ENCODE measurements around the gene ABCC5.

The ABCC5 gene

DNA sequence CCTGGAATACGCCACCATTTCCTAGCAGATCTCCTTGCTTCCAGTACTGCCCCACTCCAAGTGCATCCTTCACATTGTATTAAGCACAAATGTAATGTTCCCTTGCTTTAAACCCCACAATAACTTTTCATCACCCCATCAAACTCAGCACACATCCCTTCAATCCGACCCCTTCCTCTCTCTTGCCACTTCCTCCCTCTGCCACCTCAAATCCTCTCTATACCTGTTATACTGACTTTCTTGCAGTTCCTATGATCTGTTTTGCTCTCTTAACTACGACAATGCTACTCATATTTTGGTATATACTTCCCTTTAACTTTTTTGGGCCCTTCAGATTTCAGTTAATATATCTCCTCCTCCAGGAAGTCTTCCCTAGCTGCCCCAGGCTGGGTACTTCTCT, 147.1 kb downstream of the ABCC5 start:
- CTCF ChIA-PET, result no interaction called here
- H3K4me1 Mint-ChIP-seq, result peaks cover 13% of the 10 kb centered on the region
- no peak overlapping the region for H3K4me3 Mint-ChIP-seq
- H3K27me3 Mint-ChIP-seq, result no peaks in the 10 kb centered on the region
- H3K27ac Mint-ChIP-seq, result peak overlapping the region; percentile 3
- DNase-seq, result no peak
- peaks cover 7% of the 10 kb centered on the region for H3K36me3 Mint-ChIP-seq
- no peaks in the 10 kb centered on the region for H3K9me3 Mint-ChIP-seq
